HepG2 (cell line): ENCODE data around the gene FTSJ1. TPM values are rescaled to one million over a fixed set of nuclear protein-coding genes. Genes with fewer than 3 reads are reported as not detected.

Experiments used
- ATRX ChIP-seq: sonication (generic); formaldehyde crosslinking; IDR thresholded peaks from 2 replicates; pipeline ENCODE4 v1.4.0; 2020; ENCODE audit warnings: missing genetic modification reagents, borderline replicate concordance
- CREM ChIP-seq, 2 experiments: sonication (generic) in 1 of 2; formaldehyde crosslinking in 1 of 2; IDR thresholded peaks; 2 replicates each; pipeline versions ENCODE4 v1.4.0 to v1.6.1; 2016 to 2020; ENCODE audit warnings: antibody characterized with exemption in 1 of 2, mild to moderate bottlenecking in 1 of 2, missing genetic modification reagents in 1 of 2
- EP300 ChIP-seq, 3 experiments: sonication (generic) in 1 of 3; formaldehyde crosslinking in 1 of 3; IDR thresholded peaks; 2 replicates each; pipeline versions ENCODE4 v1.5.1 to v1.6.1; 2011 to 2020; ENCODE audit warnings: low read depth in 2 of 3, low read length in 2 of 3, borderline replicate concordance in 1 of 3, improper control_type of control experiment in 1 of 3, mild to moderate bottlenecking in 1 of 3, missing genetic modification reagents in 1 of 3, moderate library complexity in 1 of 3
- HOXA3 ChIP-seq: sonication (generic); formaldehyde crosslinking; IDR thresholded peaks from 2 replicates; pipeline ENCODE4 v1.5.0; 2020; ENCODE audit warnings: missing genetic modification reagents
- IRF1 ChIP-seq: sonication (generic); formaldehyde crosslinking; IDR thresholded peaks from 2 replicates; pipeline ENCODE4 v1.4.0; 2020; ENCODE audit warnings: low read depth, mild to moderate bottlenecking, missing genetic modification reagents
- MED13 ChIP-seq: sonication (generic); formaldehyde crosslinking; IDR thresholded peaks from 2 replicates; pipeline ENCODE4 v1.5.0; 2020; ENCODE audit warnings: missing genetic modification reagents
- MIER2 ChIP-seq: IDR thresholded peaks from 2 replicates; pipeline ENCODE4 v1.6.1; 2016; ENCODE audit warnings: missing biosample characterization, missing genetic modification reagents
- PRDM15 ChIP-seq: sonication (generic); formaldehyde crosslinking; IDR thresholded peaks from 2 replicates; pipeline ENCODE4 v1.4.0; 2020; ENCODE audit warnings: missing genetic modification reagents
- REST ChIP-seq, 2 experiments: IDR thresholded peaks; 2 replicates each; pipeline ENCODE4 v1.6.1; 2011 to 2012; ENCODE audit warnings: low read length in 2 of 2, borderline replicate concordance in 1 of 2, low read depth in 1 of 2, mild to moderate bottlenecking in 1 of 2, moderate library complexity in 1 of 2
- RFX3 ChIP-seq: IDR thresholded peaks from 2 replicates; pipeline ENCODE4 v1.6.1; 2016; ENCODE audit warnings: missing biosample characterization, missing genetic modification reagents
- SMARCC2 ChIP-seq: fragments of 450-650 bp; IDR thresholded peaks from 2 replicates; pipeline ENCODE4 v1.6.1; 2017; ENCODE audit warnings: antibody characterized with exemption, mild to moderate bottlenecking
- SNAI1 ChIP-seq: sonication (generic); formaldehyde crosslinking; IDR thresholded peaks from 2 replicates; pipeline ENCODE4 v1.5.0; 2020; ENCODE audit warnings: mild to moderate bottlenecking, missing genetic modification reagents, borderline replicate concordance
- SRSF1 ChIP-seq: fragments of 200-400 bp; formaldehyde crosslinking; optimal IDR thresholded peaks from 2 replicates; pipeline ENCODE3; 2017; ENCODE audit warnings: mild to moderate bottlenecking, low read depth, low read length, moderate library complexity
- SSRP1 ChIP-seq: IDR thresholded peaks from 2 replicates; pipeline ENCODE4 v1.6.1; 2016; ENCODE audit warnings: control low read depth
- TOPORS ChIP-seq: sonication (generic); formaldehyde crosslinking; IDR thresholded peaks from 2 replicates; pipeline ENCODE4 v1.8.0; 2023; ENCODE audit warnings: mild to moderate bottlenecking, missing genetic modification reagents
- ZEB1 ChIP-seq: IDR thresholded peaks from 2 replicates; pipeline ENCODE4 v1.6.1; 2012; ENCODE audit warnings: mild to moderate bottlenecking, low read depth, inconsistent platforms; ENCODE audit not compliant: insufficient replicate concordance
- ZFAT ChIP-seq: sonication (generic); formaldehyde crosslinking; conservative IDR thresholded peaks from 2 replicates; pipeline ENCODE4 v1.8.1; 2023; ENCODE audit warnings: missing genetic modification reagents, inconsistent platforms
- ZNF230 ChIP-seq: sonication (generic); formaldehyde crosslinking; IDR thresholded peaks from 2 replicates; pipeline ENCODE4 v1.4.0; 2020; ENCODE audit warnings: mild to moderate bottlenecking, missing genetic modification reagents
- ZNF260 ChIP-seq: sonication (generic); formaldehyde crosslinking; IDR thresholded peaks from 2 replicates; pipeline ENCODE4 v1.4.0; 2020; ENCODE audit warnings: missing genetic modification reagents, low read depth, mild to moderate bottlenecking, borderline replicate concordance
- ZNF33A ChIP-seq: sonication (generic); formaldehyde crosslinking; IDR thresholded peaks from 2 replicates; pipeline ENCODE4 v1.5.1; 2020; ENCODE audit warnings: missing genetic modification reagents, mild to moderate bottlenecking, moderate library complexity, borderline replicate concordance
- ZNF33B ChIP-seq: sonication (generic); formaldehyde crosslinking; IDR thresholded peaks from 2 replicates; pipeline ENCODE4 v1.5.1; 2020; ENCODE audit warnings: mild to moderate bottlenecking, missing genetic modification reagents
- ZNF354B ChIP-seq: sonication (generic); formaldehyde crosslinking; IDR thresholded peaks from 2 replicates; pipeline ENCODE4 v1.8.0; 2022; ENCODE audit warnings: mild to moderate bottlenecking, missing genetic modification reagents
- polyA plus RNA-seq, 8 experiments: library from polyadenylated mRNA; depleted of rRNA in 3 of 8; stranded (reverse) in 7 of 8; unstranded in 1 of 8; fragments of >200 nt; fragmentation: Illumina TruSeq in 4 of 8; extraction: Trizol in 4 of 8; gene quantifications; 2 replicates each; pipeline versions ENCODE4 v1.2.1 to v1.2.3, GENCODE V29; 2011 to 2016; ENCODE audit warnings: low read depth in 4 of 8, missing spikeins in 1 of 8, mixed read lengths in 1 of 8; ENCODE audit not compliant: insufficient read depth in 1 of 8
- total RNA-seq, 5 experiments: library from RNA; depleted of rRNA; stranded (reverse); fragments of >200 nt; fragmentation: Illumina TruSeq; extraction: Trizol; gene quantifications; 2 replicates each; pipeline ENCODE4 v1.2.3, GENCODE V29; 2016; ENCODE audit warnings: low read depth in 1 of 5

Gene FTSJ1
- total and polyA plus RNA-seq, 2 of the 13 experiments (the other 11 are each of a cell fraction or from before 2014, with no cell fraction given), result 30.3 to 37.9 TPM

- TF ChIP-seq ZNF230 (no peak; the same call in 1 of the 2 replicates), MED13 (no peak), SNAI1 (CRISPR knock-in tag) (no peak), MIER2 (CRISPR knock-in tag) (no peak), EP300 (IDR thresholded peaks at IDR 0.05; ENCODE audit: low read depth in 2 of 2, low read length in 2 of 2) (no peak), EP300 (CRISPR knock-in tag; IDR thresholded peaks at IDR 0.05; ENCODE audit: borderline replicate concordance) (no peak), ZNF260 (CRISPR knock-in tag) (no peak), ZNF33A (CRISPR knock-in tag) (no peak), TOPORS (CRISPR knock-in tag) (no peak), SMARCC2 (no peak), PRDM15 (CRISPR knock-in tag) (no peak), IRF1 (CRISPR knock-in tag) (no peak), SSRP1 (CRISPR knock-in tag) (no peak), ATRX (CRISPR knock-in tag) (no peak), HOXA3 (peak; percentile 94), ZFAT (no peak), REST (IDR thresholded peaks at IDR 0.05; ENCODE audit: borderline replicate concordance in 1 of 2, low read depth in 1 of 2, low read length in 2 of 2) (no peak), SRSF1 (no peak), ZNF33B (no peak), CREM (IDR thresholded peaks at IDR 0.05) (peak; percentile 95), CREM (CRISPR knock-in tag; IDR thresholded peaks at IDR 0.05) (no peak), ZNF354B (CRISPR knock-in tag) (no peak), ZEB1 (no peak), RFX3 (CRISPR knock-in tag) (no peak)
Observed at GRCh38 chrX:48475774-48476577, at the start of gene FTSJ1 (continued).
